GM18951 (cell line): ENCODE measurements around the gene RAPSN.

Source experiments
- POLR2A ChIP-seq: IDR thresholded peaks from 4 replicates; pipeline ENCODE4 v1.6.1; 2011; ENCODE audit warnings: mild to moderate bottlenecking; ENCODE audit not compliant: insufficient read length, insufficient read depth; ENCODE audit errors: extremely low read depth
- in situ Hi-C: fragments of 300-500 bp; cut with MboI; formaldehyde crosslinking; loops from one replicate; pipeline ENCODE4 v1.12.0; 2022; ENCODE audit warnings: low sequenced_read_pairs, mixed read lengths, inconsistent platforms; ENCODE audit not compliant: unreplicated experiment

RAPSN gene

DNA sequence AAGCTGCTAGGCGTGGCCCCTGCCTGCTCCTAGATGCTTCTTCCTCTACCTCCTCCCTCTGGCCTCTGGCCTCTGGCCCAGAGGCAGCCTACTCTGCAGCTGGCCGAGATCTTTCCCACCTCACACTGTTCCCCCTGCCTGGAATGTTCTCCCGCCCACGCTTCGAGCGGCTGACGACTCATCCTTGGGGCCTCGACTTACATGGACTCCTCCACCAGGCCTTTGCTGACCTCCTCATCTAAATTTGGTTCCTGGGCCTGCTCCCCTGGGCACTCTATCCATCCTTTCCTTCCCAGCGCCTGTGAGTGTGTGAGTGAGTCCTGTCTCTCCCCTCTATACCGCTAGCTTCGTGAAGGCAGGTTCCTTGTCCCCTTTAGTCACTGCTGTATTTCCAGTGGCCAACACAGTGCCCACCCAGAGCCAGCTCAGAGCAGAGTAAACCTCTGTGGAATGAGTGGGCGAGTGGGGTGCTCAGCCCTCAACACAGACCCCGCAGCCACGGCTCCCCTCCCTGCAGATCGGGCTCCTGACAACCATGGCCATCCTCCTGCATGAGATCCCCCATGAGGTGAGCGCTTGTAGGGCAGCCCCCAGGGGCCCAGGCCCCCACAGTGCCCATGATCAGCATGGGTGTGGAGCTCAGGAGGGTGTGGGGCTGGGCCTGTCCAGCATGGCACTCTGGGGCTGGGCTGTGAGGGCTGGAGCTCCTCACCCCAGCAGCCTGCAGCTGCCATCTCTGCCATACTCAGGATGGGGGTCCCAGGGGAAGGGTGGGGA is 34.8 kb downstream of the RAPSN start:
- in situ Hi-C loops: no loop called here
- TF ChIP-seq POLR2A: no peak

DNA sequence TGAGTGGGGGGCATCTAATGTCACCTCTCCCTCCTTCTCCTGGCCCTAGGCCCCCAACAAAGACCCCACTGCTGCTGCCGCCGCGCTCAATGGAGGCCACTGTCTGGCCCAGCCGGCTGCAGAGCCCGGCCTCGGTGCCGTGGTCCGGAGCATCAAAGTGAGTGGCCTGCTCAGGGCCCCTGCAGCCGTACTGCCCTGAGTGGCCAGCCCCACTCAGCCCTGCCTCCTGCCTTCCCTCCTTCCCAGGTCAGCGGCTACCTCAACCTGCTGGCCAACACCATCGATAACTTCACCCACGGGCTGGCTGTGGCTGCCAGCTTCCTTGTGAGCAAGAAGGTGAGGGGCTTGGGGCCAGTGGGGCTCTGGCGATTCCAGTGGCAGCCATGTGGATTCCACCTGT is 35.6 kb downstream of the RAPSN start:
- TF ChIP-seq POLR2A: no peak
- in situ Hi-C loops: no loop called here

DNA sequence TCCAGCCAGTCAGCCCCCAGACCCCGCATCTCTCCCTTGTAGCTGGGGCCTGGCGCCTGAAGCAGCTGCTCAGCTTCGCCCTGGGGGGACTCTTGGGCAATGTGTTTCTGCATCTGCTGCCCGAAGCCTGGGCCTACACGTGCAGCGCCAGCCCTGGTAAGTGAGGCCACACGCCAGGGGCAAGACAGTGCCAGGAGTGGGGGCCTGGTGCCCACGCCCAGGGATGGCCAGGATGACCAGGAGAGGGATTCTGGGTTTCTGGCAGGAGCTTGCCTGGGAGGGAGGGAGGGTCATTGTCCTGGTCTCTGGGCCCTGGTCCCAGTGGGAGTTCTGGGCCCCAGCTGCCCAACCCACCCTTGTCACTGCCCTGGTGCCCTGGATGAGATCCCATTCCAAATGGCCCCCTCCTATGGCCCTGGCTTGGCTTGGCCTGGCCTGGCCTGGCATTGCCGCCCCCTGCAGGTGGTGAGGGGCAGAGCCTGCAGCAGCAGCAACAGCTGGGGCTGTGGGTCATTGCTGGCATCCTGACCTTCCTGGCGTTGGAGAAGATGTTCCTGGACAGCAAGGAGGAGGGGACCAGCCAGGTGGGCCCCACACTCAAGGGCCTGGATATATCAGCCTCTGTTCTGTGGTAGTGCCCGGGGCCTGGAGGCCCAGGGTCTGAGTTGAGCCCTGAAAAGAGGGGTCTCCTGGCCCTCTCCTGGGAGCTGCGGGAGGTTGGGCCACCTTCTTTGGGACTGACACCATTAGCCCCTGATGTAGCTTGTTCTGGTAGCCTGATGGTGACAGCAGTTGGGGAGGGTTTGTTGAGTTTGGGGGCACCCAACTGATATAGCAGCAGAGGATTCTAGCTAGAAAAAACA is 36.8 kb downstream of the RAPSN start:
- in situ Hi-C loops: no loop called here
- no peak for TF ChIP-seq POLR2A

DNA sequence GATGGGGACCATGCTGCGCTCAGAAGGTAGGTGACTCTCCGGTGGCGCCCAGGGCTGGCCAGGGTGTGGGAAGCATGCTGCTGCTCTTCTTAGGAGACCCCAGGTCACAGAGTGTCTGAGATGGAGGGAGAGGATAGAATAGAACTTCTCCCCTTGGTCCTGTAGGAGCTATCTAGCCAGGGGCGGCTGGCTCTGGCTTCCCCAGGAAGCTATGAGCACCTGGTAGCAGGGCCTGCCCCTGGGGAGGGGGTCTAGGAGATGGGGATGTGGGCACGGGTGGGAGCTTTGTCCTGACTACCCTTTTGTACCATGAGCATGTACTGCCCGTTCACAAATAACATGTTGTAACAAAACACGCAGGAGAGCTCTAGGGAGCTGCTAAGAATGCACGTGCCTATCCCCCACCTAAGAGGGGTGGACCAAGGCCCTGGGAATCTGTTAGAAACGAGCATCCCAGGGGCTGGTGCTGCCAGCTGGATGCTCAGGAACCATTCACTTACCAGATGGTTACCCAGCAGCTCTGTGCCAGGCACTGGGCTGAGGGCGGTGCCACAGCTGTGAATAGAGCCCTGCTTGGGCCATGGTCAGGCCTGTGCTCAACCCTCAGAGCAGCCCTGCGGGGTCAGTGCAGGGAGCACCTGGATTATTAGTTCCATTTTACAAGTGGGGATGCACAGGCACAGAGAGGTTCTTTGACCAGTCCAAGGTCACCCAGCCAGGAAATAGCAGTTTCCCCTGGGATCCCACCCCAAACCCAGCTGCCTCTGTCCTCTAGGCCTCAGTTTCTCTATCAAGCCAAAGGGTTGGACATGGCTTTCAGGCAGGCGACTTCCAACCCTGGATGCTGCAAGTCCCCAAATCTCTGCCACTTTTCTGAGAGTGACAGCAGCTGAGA is 38.3 kb downstream of the RAPSN start:
- in situ Hi-C loops: no loop called here
- no peak for TF ChIP-seq POLR2A

DNA sequence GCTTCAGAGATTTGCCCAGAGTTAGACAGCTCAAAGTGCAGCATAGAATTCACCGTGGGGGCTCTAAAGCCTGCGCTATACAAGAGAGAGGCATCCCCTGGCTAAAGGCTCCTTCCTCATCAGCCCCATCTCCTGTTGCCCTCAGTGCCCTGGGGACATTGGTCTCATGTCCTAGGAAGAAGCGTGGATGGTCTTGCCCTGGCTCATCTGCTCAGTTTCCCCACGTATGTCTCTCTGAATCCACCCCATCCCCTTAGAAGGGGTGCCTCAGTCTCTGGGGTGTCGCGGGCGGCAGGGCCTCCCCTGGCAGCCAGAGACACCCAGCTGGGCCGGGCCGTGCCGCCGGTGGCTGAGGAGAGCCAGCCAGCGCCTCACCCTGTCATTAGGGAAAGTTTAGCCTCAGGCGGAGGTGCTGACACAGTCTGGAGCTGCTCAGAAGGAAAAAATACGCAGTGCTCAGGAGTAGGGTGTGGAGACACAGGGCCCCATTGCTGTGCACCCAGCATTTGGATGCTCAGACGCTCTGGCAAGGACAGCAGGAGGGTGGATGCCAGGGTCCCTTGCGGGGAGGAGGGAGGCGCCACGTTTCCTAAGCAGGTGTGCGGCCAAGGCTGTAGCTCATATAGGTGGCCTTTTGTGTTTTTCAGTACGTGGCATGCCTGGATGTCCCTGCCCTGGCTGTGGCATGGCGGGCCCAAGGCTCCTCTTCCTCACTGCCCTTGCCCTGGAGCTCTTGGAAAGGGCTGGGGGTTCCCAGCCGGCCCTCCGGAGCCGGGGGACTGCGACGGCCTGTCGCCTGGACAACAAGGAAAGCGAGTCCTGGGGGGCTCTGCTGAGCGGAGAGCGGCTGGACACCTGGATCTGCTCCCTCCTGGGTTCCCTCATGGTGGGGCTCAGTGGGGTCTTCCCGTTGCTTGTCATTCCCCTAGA is 39.2 kb downstream of the RAPSN start:
- TF ChIP-seq POLR2A: no peak
- in situ Hi-C loops: no loop called here

DNA sequence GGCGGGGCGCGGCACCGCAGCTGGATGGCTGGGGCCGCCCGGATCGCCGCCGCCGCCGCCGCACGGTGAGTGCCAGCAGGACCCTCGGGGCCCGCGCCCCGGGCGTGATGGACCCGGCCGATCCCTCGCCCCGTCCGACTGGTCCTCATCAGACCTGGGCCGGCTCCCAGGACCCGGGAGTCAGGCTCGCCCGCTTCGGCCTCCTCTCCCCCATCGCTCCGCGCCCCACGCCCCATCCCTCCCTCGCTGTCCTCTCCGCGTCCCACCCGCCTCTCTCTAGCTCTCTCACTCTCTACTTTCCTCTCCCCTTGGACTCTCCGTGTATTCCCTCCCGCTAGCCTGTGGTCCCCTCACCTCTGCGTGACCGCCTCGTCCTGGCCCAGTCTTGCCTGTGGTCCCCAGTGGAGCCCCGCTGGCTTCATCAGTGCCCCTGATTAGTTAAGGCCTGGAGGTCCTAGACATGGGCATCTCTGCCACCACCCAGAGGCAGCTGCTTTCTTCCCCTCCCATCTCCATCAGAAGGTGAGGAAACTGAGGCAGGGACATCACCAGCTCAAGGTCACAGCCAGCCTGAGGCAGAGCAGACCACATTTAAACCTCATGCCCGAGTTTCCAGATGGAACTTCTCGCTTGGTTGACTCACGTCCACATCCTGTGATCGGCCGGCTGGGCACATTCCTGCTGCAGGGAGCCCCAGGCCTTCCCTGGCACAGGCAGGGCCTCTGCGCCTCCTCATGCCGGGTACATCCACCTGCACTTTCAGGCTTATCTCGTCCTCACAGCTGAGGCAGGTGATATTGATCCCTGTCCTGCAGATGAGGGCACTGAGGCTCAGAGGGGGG is 40.1 kb downstream of the RAPSN start:
- TF ChIP-seq POLR2A: no peak
- in situ Hi-C loops: no loop called here

DNA sequence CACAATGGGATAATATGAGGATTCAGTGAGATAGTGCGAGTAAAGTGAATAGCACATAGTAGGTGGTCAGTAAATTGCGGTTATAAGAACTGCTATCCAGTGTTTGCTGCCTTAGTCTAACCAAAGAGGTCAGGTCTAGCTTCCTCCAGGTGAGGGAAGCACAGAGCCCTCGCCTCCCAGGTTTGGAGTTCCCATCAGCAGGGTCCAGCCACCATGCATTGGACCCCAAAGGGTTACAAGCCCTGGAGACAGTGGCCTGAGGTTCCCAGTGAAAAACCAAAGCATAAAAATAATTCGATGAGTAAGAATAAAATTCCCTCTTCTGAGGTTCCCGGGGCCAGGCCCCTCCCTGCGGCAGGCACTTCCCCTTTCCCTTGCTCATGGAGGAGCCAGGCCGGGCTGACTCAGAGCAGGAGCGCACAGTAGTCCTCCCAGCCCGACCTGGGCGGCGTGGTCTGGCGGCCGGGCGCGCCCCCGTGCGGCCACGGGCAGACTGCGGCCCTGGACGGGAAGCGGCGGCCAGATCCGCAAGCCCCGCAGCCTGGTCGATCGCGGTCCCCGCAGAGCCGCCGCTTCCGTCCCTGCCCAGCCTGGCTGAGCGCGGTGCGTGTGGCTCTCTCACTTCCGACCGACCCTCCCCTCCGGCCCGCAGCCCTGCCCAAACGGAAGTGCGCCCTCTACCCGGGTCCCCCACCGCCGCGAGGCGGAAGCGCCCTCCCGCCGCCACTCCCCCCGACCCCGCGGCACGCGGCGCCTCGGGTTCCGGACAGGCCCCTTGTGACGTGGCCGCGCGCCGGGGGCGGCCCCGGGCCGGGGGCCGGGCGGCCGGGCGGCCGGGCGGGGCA is 41.0 kb downstream of the RAPSN start, which contains the start of gene SLC39A13:
SLC39A13 (plus strand) TSS at position 845 of the 845 bp plus-strand sequence. CDS start 1,505 bp downstream, outside the sequence.
- TF ChIP-seq POLR2A: peak; percentile 80
- in situ Hi-C loops: no loop called here

DNA sequence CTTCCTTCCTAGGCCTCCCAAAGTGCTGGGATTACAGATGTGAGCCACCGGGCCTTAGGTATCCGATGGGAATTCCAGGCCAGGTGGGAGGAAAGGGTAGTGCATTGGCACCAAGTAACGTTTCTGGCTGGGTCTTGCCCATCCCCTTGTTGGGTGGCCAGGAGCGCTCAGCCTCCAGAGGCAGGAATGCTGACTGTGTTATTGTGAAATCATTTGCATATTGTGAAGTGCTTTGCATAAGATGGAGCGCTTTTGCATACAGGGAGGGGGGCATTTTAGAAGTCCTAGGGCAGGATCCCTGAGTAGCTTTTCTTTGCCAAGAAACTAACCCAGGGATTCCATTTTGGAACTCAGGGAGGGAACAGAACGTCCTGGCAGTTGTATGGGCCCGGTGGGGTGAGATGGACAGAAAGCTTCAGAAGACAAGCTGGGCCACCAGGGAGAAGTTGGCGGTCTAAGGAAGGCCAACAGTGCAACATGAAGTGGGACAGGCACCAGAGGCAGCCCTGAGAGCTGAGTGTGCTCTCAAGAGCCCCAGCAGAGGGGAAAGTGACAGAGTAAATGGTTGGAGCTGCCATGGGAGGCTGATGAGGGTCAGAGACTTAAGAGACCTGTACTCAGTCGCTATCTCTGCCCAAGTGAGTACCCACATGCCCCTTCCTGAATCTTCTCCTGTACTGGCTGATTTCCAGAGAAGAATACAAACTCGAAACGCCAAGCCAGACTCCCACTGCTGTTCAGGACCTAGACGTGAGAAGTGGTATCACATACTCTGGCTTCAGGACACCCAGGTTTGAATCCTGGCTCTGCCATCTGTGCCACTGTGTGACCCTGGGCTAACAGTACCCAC is 41.8 kb downstream of the RAPSN start:
- TF ChIP-seq POLR2A: no peak
- in situ Hi-C loops: no loop called here

DNA sequence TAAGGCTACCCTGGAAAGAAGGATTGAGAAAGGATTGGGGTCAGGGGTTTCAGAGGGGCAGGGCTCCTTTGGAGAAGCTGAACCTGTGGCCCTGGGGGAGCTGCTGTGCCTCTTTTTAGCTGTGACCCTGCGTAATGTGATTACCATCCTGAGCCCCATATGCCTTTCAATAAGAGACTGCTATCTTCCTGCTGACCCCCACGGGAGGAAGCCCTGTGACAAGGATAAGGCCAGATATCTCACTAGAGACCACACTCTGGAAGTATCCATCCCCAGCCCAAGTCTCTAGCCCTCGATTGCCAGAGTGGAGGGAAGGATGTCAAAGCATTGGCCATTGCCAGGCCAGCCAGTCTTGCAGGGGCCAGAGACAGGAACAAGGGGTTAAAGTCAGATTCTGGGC is 45.4 kb downstream of the RAPSN start:
- in situ Hi-C loops: no loop called here

DNA sequence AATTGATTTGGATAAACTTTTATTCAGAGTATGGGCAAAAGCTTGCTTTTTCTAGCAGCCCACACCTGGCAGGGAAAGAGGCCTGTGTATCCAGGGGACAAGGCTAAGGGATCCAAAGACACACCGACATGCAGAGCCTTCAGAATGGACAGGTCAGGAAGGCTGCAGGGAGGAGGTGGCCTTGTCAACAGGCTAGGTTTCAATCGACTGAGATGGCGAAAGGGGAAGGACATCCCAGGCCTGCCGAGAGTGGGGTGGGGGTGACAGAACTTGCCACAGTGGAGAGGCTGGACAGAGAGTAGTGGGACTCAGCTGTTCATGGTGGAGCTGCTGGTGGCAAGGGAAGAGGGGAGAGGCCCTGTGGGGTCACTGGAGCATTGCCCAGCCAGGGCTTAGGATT is 45.8 kb downstream of the RAPSN start:
- TF ChIP-seq POLR2A: no peak
- in situ Hi-C loops: no loop called here

More for the DNA sequence above, 45.4 kb downstream of the RAPSN start:
- TF ChIP-seq POLR2A: no peak
